GM18517 (cell line): ENCODE measurements around the gene MRPL14.
"Not testable (repeated sequence)": the region's sequence is repeated elsewhere in the genome, so short reads cannot be mapped to it uniquely, and the experiment has no call there.

Experiments used
- ATAC-seq: cut with Tn5 transposase; IDR thresholded peaks from one replicate; pipeline ENCODE4 v1.9.1; 2021; ENCODE audit warnings: mild to moderate bottlenecking, moderate library complexity; ENCODE audit not compliant: unreplicated experiment

MRPL14 gene

GRCh38 chr6:44150317-44150917 lies 23.2 kb upstream of the MRPL14 start:
- no peak for ATAC-seq

- ATAC-seq, result no peak
These were observed 22.2 kb upstream of the MRPL14 start for GRCh38 chr6:44149369-44150012.

GRCh38 chr6:44148306-44148705 lies 21.1 kb upstream of the MRPL14 start:
- ATAC-seq, result no peak

GRCh38 chr6:44147256-44147655 lies 20.0 kb upstream of the MRPL14 start:
- ATAC-seq, result no peak

GRCh38 chr6:44146685-44147084 lies 19.4 kb upstream of the MRPL14 start:
- ATAC-seq, result no peak

- no peak for ATAC-seq
These were observed 18.6 kb upstream of the MRPL14 start for GRCh38 chr6:44145839-44146238.

GRCh38 chr6:44144536-44144935 lies 17.3 kb upstream of the MRPL14 start:
- not testable (repeated sequence) for ATAC-seq

GRCh38 chr6:44143731-44144130 lies 16.5 kb upstream of the MRPL14 start:
- no peak for ATAC-seq

GRCh38 chr6:44142835-44143234 lies 15.6 kb upstream of the MRPL14 start:
- no peak for ATAC-seq

GRCh38 chr6:44139351-44139743 lies 12.1 kb upstream of the MRPL14 start:
- ATAC-seq, result no peak

- no peak for ATAC-seq
These were observed 11.6 kb upstream of the MRPL14 start for GRCh38 chr6:44138717-44139350.

GRCh38 chr6:44135875-44136274 lies 8.6 kb upstream of the MRPL14 start:
- no peak for ATAC-seq

GRCh38 chr6:44135173-44135758 lies 8.0 kb upstream of the MRPL14 start:
- ATAC-seq, result no peak

GRCh38 chr6:44133981-44134711 lies 6.9 kb upstream of the MRPL14 start:
- no peak for ATAC-seq

- no peak for ATAC-seq
These were observed 6.0 kb upstream of the MRPL14 start for GRCh38 chr6:44133003-44133931.

- ATAC-seq, result no peak
These were observed 5.2 kb upstream of the MRPL14 start for GRCh38 chr6:44132476-44132875.

GRCh38 chr6:44131892-44132291 lies 4.6 kb upstream of the MRPL14 start:
- ATAC-seq, result no peak

GRCh38 chr6:44129841-44130322 lies 2.6 kb upstream of the MRPL14 start:
- no peak for ATAC-seq

- ATAC-seq, result no peak
These were observed 1.0 kb upstream of the MRPL14 start for GRCh38 chr6:44128020-44128917.
